Subcutaneous abdominal adipose tissue (tissue), 5 donors: ENCODE data around the gene CENPV.
"Not testable (repeated sequence)": the region's sequence is repeated elsewhere in the genome, so short reads cannot be mapped to it uniquely, and the experiment has no call there.

Experiments used
- H3K27ac ChIP-seq: one replicate; pipeline ENCODE4 v1.7.0; 2013; ENCODE audit warnings: low read depth, mild to moderate bottlenecking, inconsistent platforms, low read length, moderate library complexity
- H3K27me3 ChIP-seq, 5 donors: one replicate each; pipeline ENCODE4 v1.7.0; 2013; ENCODE audit warnings: low read length in 5 of 5, inconsistent platforms in 1 of 5; ENCODE audit not compliant: control insufficient read depth in 5 of 5, insufficient read depth in 4 of 5
- H3K36me3 ChIP-seq, 5 donors: one replicate each; pipeline ENCODE4 v1.7.0; 2013; ENCODE audit warnings: low read length in 5 of 5; ENCODE audit not compliant: control insufficient read depth in 5 of 5, insufficient read depth in 5 of 5
- H3K4me1 ChIP-seq, 5 donors: one replicate each; pipeline ENCODE4 v1.7.0; 2013; ENCODE audit warnings: low read length in 5 of 5, mild to moderate bottlenecking in 3 of 5, moderate library complexity in 1 of 5; ENCODE audit not compliant: control insufficient read depth in 5 of 5, insufficient read depth in 5 of 5
- H3K4me3 ChIP-seq, 5 donors: one replicate each; pipeline ENCODE4 v1.7.0; 2013; ENCODE audit warnings: low read length in 5 of 5, low read depth in 1 of 5
- H3K9ac ChIP-seq, 5 donors: one replicate each; pipeline ENCODE4 v1.7.0; 2013; ENCODE audit warnings: low read length in 5 of 5, mild to moderate bottlenecking in 4 of 5, moderate library complexity in 3 of 5
- H3K9me3 ChIP-seq, 5 donors: one replicate each; pipeline ENCODE4 v1.7.0; 2013; ENCODE audit warnings: low read length in 5 of 5; ENCODE audit not compliant: control insufficient read depth in 5 of 5
- donor health status: healthy.
- donor health status: healthy.
- donor health status: healthy.
- donor health status: healthy.
- donor health status: healthy.

Gene CENPV

DNA sequence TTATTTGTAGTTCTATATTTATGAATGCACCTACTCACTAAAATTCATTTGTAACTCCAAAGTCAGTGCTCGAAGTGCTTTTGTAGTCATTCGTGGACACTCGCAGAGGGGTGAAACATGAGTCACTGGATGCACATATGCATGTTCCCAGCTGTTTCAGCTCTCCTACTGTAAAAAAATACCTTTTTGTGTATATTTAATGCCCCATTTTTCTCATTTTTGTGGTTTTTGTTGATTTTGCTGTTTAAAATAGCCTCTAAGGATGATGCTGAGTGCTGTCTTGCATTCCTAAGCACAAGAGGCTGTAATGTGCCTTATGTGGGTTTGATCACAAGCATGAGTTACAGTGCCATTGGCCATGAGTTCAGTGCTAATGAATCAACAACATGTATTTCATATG lies 30.6 kb downstream of the CENPV start:
- Histone ChIP-seq H3K36me3 (peaks cover 14 to 22% (median 20%) of the 10 kb centered on the region in 5 donors), H3K9ac (no peak overlapping the region), H3K27ac (no peak overlapping the region), H3K4me1 (no peaks in the 10 kb centered on the region), H3K9me3 (no peaks in the 10 kb centered on the region), H3K27me3 (no peaks in the 10 kb centered on the region), H3K4me3 (no peak overlapping the region)

DNA sequence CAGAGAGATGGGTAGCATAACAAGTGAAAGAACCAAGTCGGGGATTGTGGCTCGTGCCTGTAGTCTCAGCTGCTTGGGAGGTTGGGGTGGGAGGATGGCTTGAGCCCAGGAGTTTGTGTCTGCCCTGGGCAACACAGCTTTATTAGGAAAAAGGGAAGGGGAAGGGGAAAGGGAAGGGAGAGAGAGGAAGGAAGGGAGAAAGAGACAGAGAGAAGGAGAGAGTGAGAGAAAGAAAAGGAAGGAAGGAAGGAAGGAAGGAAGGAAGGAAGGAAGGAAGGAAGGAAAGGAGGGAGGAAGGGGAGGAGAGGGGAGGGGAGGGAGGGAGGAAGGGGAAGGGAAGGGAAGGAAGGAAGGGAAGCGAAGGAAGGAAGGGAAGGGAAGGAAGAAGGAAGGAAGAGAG lies 33.3 kb downstream of the CENPV start:
- Histone ChIP-seq H3K9me3 (no peaks in the 10 kb centered on the region), H3K36me3 (peaks cover 6 to 22% (median 20%) of the 10 kb centered on the region in 5 donors), H3K27me3 (no peaks in the 10 kb centered on the region), H3K9ac (no peak overlapping the region), H3K4me3 (no peak overlapping the region), H3K27ac (no peak overlapping the region), H3K4me1 (no peaks in the 10 kb centered on the region)

- Histone ChIP-seq H3K9me3 (no peaks in the 10 kb centered on the region), H3K4me1 (no peaks in the 10 kb centered on the region), H3K36me3 (peaks cover 6 to 35% (median 27%) of the 10 kb centered on the region in 5 donors), H3K27ac (no peak overlapping the region), H3K27me3 (no peaks in the 10 kb centered on the region), H3K4me3 (no peak overlapping the region), H3K9ac (no peak overlapping the region)
Measured at GRCh38 chr17:16314859-16315258, 38.4 kb downstream of the CENPV start.

DNA sequence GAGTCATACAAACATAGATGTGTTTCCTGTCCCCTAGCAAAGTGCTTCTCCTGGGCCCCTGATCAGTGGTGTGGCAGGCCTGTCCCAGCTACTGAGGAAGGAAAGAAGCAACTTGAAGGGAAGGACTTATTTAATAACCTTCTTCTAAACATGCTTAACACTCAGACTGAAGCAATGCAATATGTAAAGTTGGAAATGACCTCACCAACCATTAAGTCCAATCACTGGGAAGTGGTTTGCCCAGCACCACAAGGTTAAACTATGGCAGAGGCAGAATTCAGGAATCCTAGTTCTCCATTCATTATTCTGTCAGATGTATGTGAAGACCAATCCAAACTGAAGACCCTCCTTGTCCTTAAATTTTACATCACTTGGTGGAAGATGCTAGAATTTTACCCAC lies 39.1 kb downstream of the CENPV start:
- Histone ChIP-seq H3K9me3 (no peaks in the 10 kb centered on the region), H3K4me3 (no peak overlapping the region), H3K4me1 (no peaks in the 10 kb centered on the region), H3K27ac (no peak overlapping the region), H3K27me3 (no peaks in the 10 kb centered on the region), H3K36me3 (peaks cover 6 to 35% (median 27%) of the 10 kb centered on the region in 5 donors), H3K9ac (no peak overlapping the region)

- H3K9ac ChIP-seq = no peak overlapping the region
- no peaks in the 10 kb centered on the region for H3K9me3 ChIP-seq
- no peak overlapping the region for H3K27ac ChIP-seq
- peaks cover 6 to 35% (median 27%) of the 10 kb centered on the region in 5 donors for H3K36me3 ChIP-seq
- H3K4me1 ChIP-seq = no peaks in the 10 kb centered on the region
- no peak overlapping the region for H3K4me3 ChIP-seq
- H3K27me3 ChIP-seq = no peaks in the 10 kb centered on the region
Measured at GRCh38 chr17:16313139-16314090, 39.9 kb downstream of the CENPV start.

- H3K4me1 ChIP-seq, H3K4me3 ChIP-seq, H3K9ac ChIP-seq, H3K9me3 ChIP-seq, H3K27ac ChIP-seq, H3K27me3 ChIP-seq: not testable (repeated sequence)
- H3K36me3 ChIP-seq = peaks cover 6 to 32% (median 21%) of the 10 kb centered on the region in 5 donors
Measured at GRCh38 chr17:16312061-16312460, 41.2 kb downstream of the CENPV start.

- H3K4me3 ChIP-seq = no peak overlapping the region
- H3K9me3 ChIP-seq = no peaks in the 10 kb centered on the region
- H3K27me3 ChIP-seq = no peaks in the 10 kb centered on the region
- H3K4me1 ChIP-seq = no peaks in the 10 kb centered on the region
- no peak overlapping the region for H3K9ac ChIP-seq
- no peak overlapping the region for H3K27ac ChIP-seq
- peaks cover 0 to 24% (median 12%) of the 10 kb centered on the region in 5 donors for H3K36me3 ChIP-seq
Measured at GRCh38 chr17:16306211-16306610, 47.1 kb downstream of the CENPV start.

DNA sequence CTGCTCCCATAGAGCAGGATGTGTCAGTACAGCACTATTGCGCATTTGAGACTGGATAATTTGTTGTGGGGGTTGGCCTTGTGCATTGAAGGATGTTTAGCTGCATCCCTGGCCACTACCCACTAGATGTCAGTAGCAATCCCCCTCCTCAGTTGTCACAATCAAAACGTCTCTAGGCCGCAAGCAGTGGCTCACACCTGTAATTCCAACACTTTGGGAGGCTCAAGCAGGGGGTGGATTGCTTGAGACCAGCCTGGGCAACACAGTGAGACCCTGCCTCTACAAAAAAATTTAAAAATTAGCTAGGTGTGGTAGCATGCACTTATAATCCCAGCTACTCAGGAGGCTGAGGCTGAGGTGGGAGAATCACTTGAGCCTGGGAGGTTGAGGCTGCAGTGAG lies 48.4 kb downstream of the CENPV start:
- Histone ChIP-seq H3K9me3 (no peaks in the 10 kb centered on the region), H3K36me3 (peaks cover 0 to 29% (median 12%) of the 10 kb centered on the region in 5 donors), H3K9ac (no peak overlapping the region), H3K4me3 (no peak overlapping the region), H3K27me3 (no peaks in the 10 kb centered on the region), H3K4me1 (no peaks in the 10 kb centered on the region), H3K27ac (no peak overlapping the region)

- H3K27ac ChIP-seq = no peak overlapping the region
- no peak overlapping the region for H3K4me3 ChIP-seq
- H3K27me3 ChIP-seq = no peaks in the 10 kb centered on the region
- no peaks in the 10 kb centered on the region for H3K4me1 ChIP-seq
- H3K36me3 ChIP-seq = peaks cover 0 to 29% (median 12%) of the 10 kb centered on the region in 5 donors
- H3K9ac ChIP-seq = no peak overlapping the region
- no peaks in the 10 kb centered on the region for H3K9me3 ChIP-seq
Measured at GRCh38 chr17:16302856-16303255, 50.4 kb downstream of the CENPV start.

- Histone ChIP-seq H3K4me3 (no peak overlapping the region), H3K4me1 (no peaks in the 10 kb centered on the region), H3K27me3 (no peaks in the 10 kb centered on the region), H3K9me3 (no peaks in the 10 kb centered on the region), H3K27ac (no peak overlapping the region), H3K36me3 (peaks cover 0 to 25% (median 12%) of the 10 kb centered on the region in 5 donors), H3K9ac (no peak overlapping the region)
Measured at GRCh38 chr17:16301963-16302855, 51.1 kb downstream of the CENPV start.
